IgD-negative memory B cell (primary cell): ENCODE data around the gene CIB1. TPM values are rescaled to one million over a fixed set of nuclear protein-coding genes. Genes with fewer than 3 reads are reported as not detected.
A peak's percentile ranks its signal among the peaks of the same experiment; 100 is the strongest.

Experiments used
- H3K27ac Mint-ChIP-seq, 3 donors: one replicate each; pipeline ENCODE4 v1.8.0; 2020 to 2022; ENCODE audit warnings: mild to moderate bottlenecking in 3 of 3, mixed read lengths in 3 of 3, moderate library complexity in 1 of 3
- H3K27me3 Mint-ChIP-seq: one replicate; pipeline ENCODE4 v1.8.0; 2021; ENCODE audit warnings: mixed read lengths
- H3K36me3 Mint-ChIP-seq: one replicate; pipeline ENCODE4 v1.8.0; 2020; ENCODE audit warnings: mild to moderate bottlenecking, mixed read lengths
- H3K4me1 Mint-ChIP-seq, 3 donors: one replicate each; pipeline ENCODE4 v1.8.0; 2020 to 2022; ENCODE audit warnings: mixed read lengths in 3 of 3, mild to moderate bottlenecking in 1 of 3
- H3K4me3 Mint-ChIP-seq, 4 donors: one replicate each; pipeline ENCODE4 v1.8.0; 2020 to 2022; ENCODE audit warnings: mild to moderate bottlenecking in 4 of 4, mixed read lengths in 4 of 4, moderate library complexity in 3 of 4
- H3K9me3 Mint-ChIP-seq, 3 donors: one replicate each; pipeline ENCODE4 v1.8.0; 2020 to 2021; ENCODE audit warnings: mixed read lengths in 3 of 3, mild to moderate bottlenecking in 1 of 3
- polyA plus RNA-seq: library from polyadenylated mRNA; unstranded; fragments of 300-500 nt; fragmentation: Illumina TruSeq; gene quantifications from one replicate; pipeline ENCODE4 v1.2.3, GENCODE V29; 2021

The CIB1 gene
- polyA plus RNA-seq, 1 donor from 2014 or later: 304 TPM

GRCh38 chr15:90259524-90259923 is 25.8 kb upstream of the CIB1 start:
- Mint-ChIP-seq H3K9me3 (no peaks in the 10 kb centered on the region), H3K27me3 (peaks cover 8% of the 10 kb centered on the region), H3K36me3 (peaks cover 2% of the 10 kb centered on the region), H3K27ac (peak overlapping the region in 1 of 3 donors; percentile 28), H3K4me3 (no peak overlapping the region), H3K4me1 (peaks cover 7 to 8% (median 7%) of the 10 kb centered on the region in 3 donors)

- Mint-ChIP-seq H3K4me3 (peak overlapping the region in 1 of 4 donors; percentile 17), H3K27ac (no peak overlapping the region), H3K27me3 (peaks cover 8% of the 10 kb centered on the region), H3K9me3 (no peaks in the 10 kb centered on the region), H3K4me1 (no peaks in the 10 kb centered on the region), H3K36me3 (peaks cover 2% of the 10 kb centered on the region)
Observed at GRCh38 chr15:90257776-90258175, 24.0 kb upstream of the CIB1 start.

GRCh38 chr15:90249203-90249863 is 15.6 kb upstream of the CIB1 start, which contains the start of gene TTLL13:
TSS of gene TTLL13 (plus strand) at chr15:90249556. CDS start at chr15:90250631, 1,075 bp downstream.
- Mint-ChIP-seq H3K36me3 (peaks cover 4% of the 10 kb centered on the region), H3K27ac (peak within 1 kb of the TSS; percentile 52 to 70 (median 63)), H3K4me1 (peaks cover 5 to 13% (median 10%) of the 10 kb centered on the region in 3 donors), H3K4me3 (peak within 1 kb of the TSS; percentile 48 to 90 (median 79)), H3K27me3 (no peaks in the 10 kb centered on the region), H3K9me3 (no peaks in the 10 kb centered on the region)

GRCh38 chr15:90248789-90249202 is 15.1 kb upstream of the CIB1 start:
- Mint-ChIP-seq H3K4me1 (peaks cover 5 to 13% (median 10%) of the 10 kb centered on the region in 3 donors), H3K36me3 (peaks cover 4% of the 10 kb centered on the region)

GRCh38 chr15:90243943-90244639 is 10.3 kb upstream of the CIB1 start:
- H3K4me1 Mint-ChIP-seq: peaks cover 0 to 8% (median 3%) of the 10 kb centered on the region in 3 donors
- H3K36me3 Mint-ChIP-seq: peaks cover 5% of the 10 kb centered on the region
- no peak overlapping the region for H3K27ac Mint-ChIP-seq
- no peaks in the 10 kb centered on the region for H3K9me3 Mint-ChIP-seq
- H3K27me3 Mint-ChIP-seq: no peaks in the 10 kb centered on the region
- peak overlapping the region in 1 of 4 donors; percentile 26 for H3K4me3 Mint-ChIP-seq

More at GRCh38 chr15:90248789-90249202, 15.1 kb upstream of the CIB1 start:
- H3K27ac Mint-ChIP-seq: peak overlapping the region; percentile 3 to 63 (median 52)
- H3K27me3 Mint-ChIP-seq: no peaks in the 10 kb centered on the region
- peak overlapping the region; percentile 1 to 90 (median 79) for H3K4me3 Mint-ChIP-seq
- H3K9me3 Mint-ChIP-seq: no peaks in the 10 kb centered on the region

GRCh38 chr15:90241343-90242192 is 7.8 kb upstream of the CIB1 start:
- no peaks in the 10 kb centered on the region for H3K9me3 Mint-ChIP-seq
- no peaks in the 10 kb centered on the region for H3K27me3 Mint-ChIP-seq
- peaks cover 4% of the 10 kb centered on the region for H3K36me3 Mint-ChIP-seq
- no peak overlapping the region for H3K4me3 Mint-ChIP-seq
- H3K27ac Mint-ChIP-seq: peak overlapping the region in 1 of 3 donors; percentile 51
- peaks cover 0 to 3% (median 1%) of the 10 kb centered on the region in 3 donors for H3K4me1 Mint-ChIP-seq

GRCh38 chr15:90240856-90241255 is 7.1 kb upstream of the CIB1 start:
- Mint-ChIP-seq H3K4me3 (no peak overlapping the region), H3K9me3 (no peaks in the 10 kb centered on the region), H3K27me3 (no peaks in the 10 kb centered on the region), H3K27ac (no peak overlapping the region), H3K36me3 (peaks cover 4% of the 10 kb centered on the region), H3K4me1 (peaks cover 0 to 2% (median 0%) of the 10 kb centered on the region in 3 donors)

GRCh38 chr15:90239371-90239770 is 5.6 kb upstream of the CIB1 start:
- peaks cover 4% of the 10 kb centered on the region for H3K36me3 Mint-ChIP-seq

GRCh38 chr15:90234096-90234988 is 601 bp upstream of the CIB1 start, which contains the start of gene GDPGP1:
TSS of gene GDPGP1 (plus strand) at chr15:90234209. CDS start at chr15:90240909, 6,700 bp downstream.
- Mint-ChIP-seq H3K9me3 (no peaks in the 10 kb centered on the region), H3K36me3 (peaks cover 6% of the 10 kb centered on the region), H3K4me3 (peak within 1 kb of the TSS; percentile 90 to 99 (median 93)), H3K4me1 (peaks cover 37 to 40% (median 40%) of the 10 kb centered on the region in 3 donors), H3K27ac (peak within 1 kb of the TSS; percentile 96 to 98 (median 98)), H3K27me3 (no peaks in the 10 kb centered on the region)

More at GRCh38 chr15:90239371-90239770, 5.6 kb upstream of the CIB1 start:
- H3K9me3 Mint-ChIP-seq: no peaks in the 10 kb centered on the region
- H3K27ac Mint-ChIP-seq: peak overlapping the region in 2 of 3 donors; percentile 66 to 80
- peaks cover 6 to 7% (median 7%) of the 10 kb centered on the region in 3 donors for H3K4me1 Mint-ChIP-seq
- H3K27me3 Mint-ChIP-seq: no peaks in the 10 kb centered on the region
- peak overlapping the region in 1 of 4 donors; percentile 12 for H3K4me3 Mint-ChIP-seq

- Mint-ChIP-seq H3K9me3 (no peaks in the 10 kb centered on the region), H3K27ac (peak overlapping the region; percentile 96 to 98 (median 98)), H3K36me3 (peaks cover 5% of the 10 kb centered on the region), H3K4me3 (peak overlapping the region; percentile 90 to 99 (median 92)), H3K27me3 (no peaks in the 10 kb centered on the region), H3K4me1 (peaks cover 37 to 45% (median 43%) of the 10 kb centered on the region in 3 donors)
Observed at GRCh38 chr15:90232941-90233386, 777 bp downstream of the CIB1 start.

- Mint-ChIP-seq H3K4me1 (peaks cover 38 to 45% (median 43%) of the 10 kb centered on the region in 3 donors), H3K36me3 (peaks cover 5% of the 10 kb centered on the region), H3K4me3 (peak overlapping the region; percentile 90 to 99 (median 92)), H3K27me3 (no peaks in the 10 kb centered on the region), H3K9me3 (no peaks in the 10 kb centered on the region), H3K27ac (peak overlapping the region; percentile 96 to 98 (median 98))
Observed at GRCh38 chr15:90232196-90232595, 1.5 kb downstream of the CIB1 start.

- Mint-ChIP-seq H3K4me1 (peaks cover 39 to 45% (median 43%) of the 10 kb centered on the region in 3 donors), H3K36me3 (peaks cover 5% of the 10 kb centered on the region), H3K4me3 (peak overlapping the region; percentile 90 to 99 (median 92)), H3K9me3 (no peaks in the 10 kb centered on the region), H3K27me3 (no peaks in the 10 kb centered on the region), H3K27ac (peak overlapping the region; percentile 96 to 98 (median 98))
Observed at GRCh38 chr15:90231028-90232017, 2.4 kb downstream of the CIB1 start.
